Measurements from ENCODE around the gene SEC31B. TPM values are rescaled to one million over a fixed set of nuclear protein-coding genes. Genes with fewer than 3 reads are reported as not detected.

The SEC31B gene, protein sequence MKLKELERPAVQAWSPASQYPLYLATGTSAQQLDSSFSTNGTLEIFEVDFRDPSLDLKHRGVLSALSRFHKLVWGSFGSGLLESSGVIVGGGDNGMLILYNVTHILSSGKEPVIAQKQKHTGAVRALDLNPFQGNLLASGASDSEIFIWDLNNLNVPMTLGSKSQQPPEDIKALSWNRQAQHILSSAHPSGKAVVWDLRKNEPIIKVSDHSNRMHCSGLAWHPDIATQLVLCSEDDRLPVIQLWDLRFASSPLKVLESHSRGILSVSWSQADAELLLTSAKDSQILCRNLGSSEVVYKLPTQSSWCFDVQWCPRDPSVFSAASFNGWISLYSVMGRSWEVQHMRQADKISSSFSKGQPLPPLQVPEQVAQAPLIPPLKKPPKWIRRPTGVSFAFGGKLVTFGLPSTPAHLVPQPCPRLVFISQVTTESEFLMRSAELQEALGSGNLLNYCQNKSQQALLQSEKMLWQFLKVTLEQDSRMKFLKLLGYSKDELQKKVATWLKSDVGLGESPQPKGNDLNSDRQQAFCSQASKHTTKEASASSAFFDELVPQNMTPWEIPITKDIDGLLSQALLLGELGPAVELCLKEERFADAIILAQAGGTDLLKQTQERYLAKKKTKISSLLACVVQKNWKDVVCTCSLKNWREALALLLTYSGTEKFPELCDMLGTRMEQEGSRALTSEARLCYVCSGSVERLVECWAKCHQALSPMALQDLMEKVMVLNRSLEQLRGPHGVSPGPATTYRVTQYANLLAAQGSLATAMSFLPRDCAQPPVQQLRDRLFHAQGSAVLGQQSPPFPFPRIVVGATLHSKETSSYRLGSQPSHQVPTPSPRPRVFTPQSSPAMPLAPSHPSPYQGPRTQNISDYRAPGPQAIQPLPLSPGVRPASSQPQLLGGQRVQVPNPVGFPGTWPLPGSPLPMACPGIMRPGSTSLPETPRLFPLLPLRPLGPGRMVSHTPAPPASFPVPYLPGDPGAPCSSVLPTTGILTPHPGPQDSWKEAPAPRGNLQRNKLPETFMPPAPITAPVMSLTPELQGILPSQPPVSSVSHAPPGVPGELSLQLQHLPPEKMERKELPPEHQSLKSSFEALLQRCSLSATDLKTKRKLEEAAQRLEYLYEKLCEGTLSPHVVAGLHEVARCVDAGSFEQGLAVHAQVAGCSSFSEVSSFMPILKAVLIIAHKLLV
- polyA plus RNA-seq (3.4 to 6.6 TPM (median 4.9 TPM) in 3 replicates), polyA minus RNA-seq (4.9 to 6.0 TPM (median 5.2 TPM) in 3 replicates)
- 1.4 TPM for polyA plus RNA-seq (2011; ENCODE audit: low read depth)
- polyA plus RNA-seq (2011; cell fraction: cytosol; rRNA removed): 0.12 and 0.49 TPM in 2 replicates
- polyA plus RNA-seq (2011; cell fraction: nucleus; rRNA removed): 45.5 and 51.0 TPM in 2 replicates
- 1.5 and 4.6 TPM in 2 replicates for polyA plus RNA-seq (2012; ENCODE audit: low replicate concordance)
- polyA minus RNA-seq (2011; cell fraction: cytosol; rRNA and poly(A)+ RNA removed): not detected
- polyA minus RNA-seq (2011; cell fraction: nucleus; rRNA and poly(A)+ RNA removed): 5.1 and 9.7 TPM in 2 replicates

GRCh38 chr10:100519311-100520051 is at the start of gene SEC31B:
TSS of gene SEC31B (minus strand) at chr10:100519861. CDS start at chr10:100516952, 2,909 bp downstream.
- Histone ChIP-seq H3K4me1 (ENCODE audit: control insufficient read depth, extremely low read depth, insufficient read depth, low read length) (no peaks in the 10 kb centered on the region), H3K27ac (ENCODE audit: control insufficient read depth, insufficient read depth, low read length) (no peak within 1 kb of the TSS), H3K4me2 (ENCODE audit: control insufficient read depth, extremely low read depth, insufficient read depth, low read depth, low read length) (peak within 1 kb of the TSS; percentile 29), H3K4me3 (ENCODE audit: control insufficient read depth in 2 of 3, extremely low read depth in 1 of 3, insufficient read depth in 2 of 3, low read depth in 1 of 3, low read length in 3 of 3) (no peak within 1 kb of the TSS), H3K79me2 (ENCODE audit: control insufficient read depth, insufficient read depth, low read length) (no peaks in the 10 kb centered on the region), H2AFZ (ENCODE audit: control insufficient read depth, low read length) (no peak within 1 kb of the TSS), H3K27me3 (ENCODE audit: control insufficient read depth, extremely low read depth, insufficient read depth, low read length) (no peaks in the 10 kb centered on the region), H3K36me3 (ENCODE audit: control insufficient read depth in 2 of 2, extremely low read depth in 1 of 2, insufficient read depth in 2 of 2, low read length in 2 of 2) (peaks cover 3 to 11% of the 10 kb centered on the region in 2 experiments), H4K20me1 (ENCODE audit: control insufficient read depth, extremely low read depth, insufficient read depth, low read length) (no peaks in the 10 kb centered on the region), H3K9me3 (ENCODE audit: control insufficient read depth, low read depth, low read length) (no peaks in the 10 kb centered on the region), H3K9ac (ENCODE audit: control insufficient read depth, extremely low read depth, insufficient read depth, low read length) (no peak within 1 kb of the TSS), H3K9me1 (ENCODE audit: control insufficient read depth, extremely low read depth, insufficient read depth, low read length) (no peaks in the 10 kb centered on the region)
- TF ChIP-seq CTCF (optimal IDR thresholded peaks at IDR 0.05 in 1 of 3, IDR thresholded peaks at IDR 0.05 in 1 of 3, conservative IDR thresholded peaks at IDR 0.05 in 1 of 3; ENCODE audit: extremely low read depth in 1 of 3, insufficient read depth in 2 of 3, low read length in 3 of 3) (peak in 1 of 3 experiments; percentile 12), EZH2 (IDR thresholded peaks at IDR 0.05; ENCODE audit: low read length) (no peak)
- FAIRE-seq (no peak), DNase-seq (ENCODE audit: low read depth, low spot score) (no peak)
- dilution Hi-C loops (cut with MboI; ENCODE audit: extremely low pct_ligation_motif_present, low sequenced_read_pairs): no loop called here

DNA sequence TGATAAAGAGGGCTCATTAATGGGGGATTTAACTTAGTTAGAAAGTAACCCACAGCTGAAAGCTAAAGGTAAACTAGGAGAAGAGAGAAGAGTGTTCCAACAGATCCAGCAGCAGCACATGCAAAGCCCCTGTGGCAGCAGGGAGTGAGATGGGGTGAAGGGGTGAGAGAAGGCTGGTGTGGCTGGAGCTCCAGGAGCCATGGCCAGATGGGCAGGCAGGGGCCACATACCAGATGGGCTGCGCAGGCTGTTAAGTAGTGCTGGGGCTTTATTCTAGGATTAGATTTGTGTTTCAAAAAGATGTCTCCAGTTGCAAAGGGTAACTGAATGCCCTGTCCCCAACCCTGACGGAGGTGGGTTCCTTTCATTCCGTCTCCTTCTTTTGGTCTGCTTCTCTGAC is 49.3 kb upstream of the SEC31B start:
- Histone ChIP-seq H3K9me3 (ENCODE audit: control insufficient read depth, low read depth, low read length) (no peaks in the 10 kb centered on the region), H2AFZ (ENCODE audit: control insufficient read depth, low read length) (no peak overlapping the region), H4K20me1 (ENCODE audit: control insufficient read depth, extremely low read depth, insufficient read depth, low read length) (no peaks in the 10 kb centered on the region), H3K4me1 (ENCODE audit: control insufficient read depth, extremely low read depth, insufficient read depth, low read length) (no peaks in the 10 kb centered on the region), H3K4me2 (ENCODE audit: control insufficient read depth, extremely low read depth, insufficient read depth, low read depth, low read length) (no peak overlapping the region), H3K27ac (ENCODE audit: control insufficient read depth, insufficient read depth, low read length) (no peak overlapping the region), H3K4me3 (ENCODE audit: control insufficient read depth in 2 of 3, extremely low read depth in 1 of 3, insufficient read depth in 2 of 3, low read depth in 1 of 3, low read length in 3 of 3) (no peak overlapping the region), H3K9ac (ENCODE audit: control insufficient read depth, extremely low read depth, insufficient read depth, low read length) (no peak overlapping the region), H3K27me3 (ENCODE audit: control insufficient read depth, extremely low read depth, insufficient read depth, low read length) (peaks cover 63% of the 10 kb centered on the region), H3K36me3 (ENCODE audit: control insufficient read depth in 2 of 2, extremely low read depth in 1 of 2, insufficient read depth in 2 of 2, low read length in 2 of 2) (no peaks in the 10 kb centered on the region), H3K79me2 (ENCODE audit: control insufficient read depth, insufficient read depth, low read length) (no peaks in the 10 kb centered on the region), H3K9me1 (ENCODE audit: control insufficient read depth, extremely low read depth, insufficient read depth, low read length) (no peaks in the 10 kb centered on the region)
- dilution Hi-C loops (cut with MboI; ENCODE audit: extremely low pct_ligation_motif_present, low sequenced_read_pairs): loop anchor here (25.0 kb wide), 1 partner anchor 318 kb away; no protein-coding TSS in a partner anchor
- FAIRE-seq: no peak
- TF ChIP-seq EZH2 (IDR thresholded peaks at IDR 0.05; ENCODE audit: low read length): no peak
- no peak for TF ChIP-seq CTCF (optimal IDR thresholded peaks at IDR 0.05 in 1 of 3, IDR thresholded peaks at IDR 0.05 in 1 of 3, conservative IDR thresholded peaks at IDR 0.05 in 1 of 3; ENCODE audit: extremely low read depth in 1 of 3, insufficient read depth in 2 of 3, low read length in 3 of 3)
- no peak for DNase-seq (ENCODE audit: low read depth, low spot score)
